PC-3 (cell line): ENCODE measurements around the gene SSRP1.

Experiments
- EZH2 ChIP-seq: fragments of 300-600 bp; sonication (generic); IDR thresholded peaks from one replicate; pipeline ENCODE4 v1.6.1; 2017; ENCODE audit warnings: antibody characterized with exemption, mild to moderate bottlenecking, low read length; ENCODE audit not compliant: unreplicated experiment
- EZH2phosphoT487 ChIP-seq: fragments of 300-600 bp; sonication (generic); IDR thresholded peaks from 2 replicates; pipeline ENCODE4 v1.6.1; 2018; ENCODE audit warnings: mild to moderate bottlenecking, antibody characterized with exemption, low read length, borderline replicate concordance
- TF ChIP-seq, protein P1 (sequence below): fragments of 300-600 bp; sonication (generic); conservative IDR thresholded peaks from 2 replicates; pipeline ENCODE4 v1.5.1; 2017; ENCODE audit warnings: antibody characterized with exemption, low read depth, mild to moderate bottlenecking, low read length

DNA sequence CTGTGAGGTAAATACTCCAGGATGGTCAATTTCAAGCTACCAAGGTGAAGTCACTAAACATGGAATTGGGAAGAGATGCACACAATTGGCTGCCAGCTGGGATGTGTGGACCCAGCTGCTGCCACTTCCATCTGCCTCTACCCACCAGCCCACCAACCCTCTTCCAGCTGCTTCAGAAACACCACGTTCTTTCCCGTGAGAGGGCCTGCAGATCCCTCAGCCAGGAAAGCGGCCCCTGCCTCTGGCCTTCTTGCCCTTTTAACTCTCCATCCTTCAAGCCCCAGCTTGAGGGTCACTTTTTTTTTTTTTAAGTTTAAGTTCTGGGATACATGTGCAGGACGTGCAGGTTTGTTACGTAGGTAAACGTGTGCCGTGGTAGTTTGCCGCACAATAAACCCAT is 25.3 kb upstream of the SSRP1 start:
- TF ChIP-seq, protein P1, sequence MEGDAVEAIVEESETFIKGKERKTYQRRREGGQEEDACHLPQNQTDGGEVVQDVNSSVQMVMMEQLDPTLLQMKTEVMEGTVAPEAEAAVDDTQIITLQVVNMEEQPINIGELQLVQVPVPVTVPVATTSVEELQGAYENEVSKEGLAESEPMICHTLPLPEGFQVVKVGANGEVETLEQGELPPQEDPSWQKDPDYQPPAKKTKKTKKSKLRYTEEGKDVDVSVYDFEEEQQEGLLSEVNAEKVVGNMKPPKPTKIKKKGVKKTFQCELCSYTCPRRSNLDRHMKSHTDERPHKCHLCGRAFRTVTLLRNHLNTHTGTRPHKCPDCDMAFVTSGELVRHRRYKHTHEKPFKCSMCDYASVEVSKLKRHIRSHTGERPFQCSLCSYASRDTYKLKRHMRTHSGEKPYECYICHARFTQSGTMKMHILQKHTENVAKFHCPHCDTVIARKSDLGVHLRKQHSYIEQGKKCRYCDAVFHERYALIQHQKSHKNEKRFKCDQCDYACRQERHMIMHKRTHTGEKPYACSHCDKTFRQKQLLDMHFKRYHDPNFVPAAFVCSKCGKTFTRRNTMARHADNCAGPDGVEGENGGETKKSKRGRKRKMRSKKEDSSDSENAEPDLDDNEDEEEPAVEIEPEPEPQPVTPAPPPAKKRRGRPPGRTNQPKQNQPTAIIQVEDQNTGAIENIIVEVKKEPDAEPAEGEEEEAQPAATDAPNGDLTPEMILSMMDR, result no peak
- no peak for TF ChIP-seq EZH2
- no peak for TF ChIP-seq EZH2phosphoT487
